ENCODE results near the gene PARD3B. TPM values are rescaled to one million over a fixed set of nuclear protein-coding genes. Genes with fewer than 3 reads are reported as not detected.
A peak's percentile ranks its signal among the peaks of the same experiment; 100 is the strongest.

Gene PARD3B
- total RNA-seq, 1 experiment from 2014 or later: 6.4 TPM

DNA sequence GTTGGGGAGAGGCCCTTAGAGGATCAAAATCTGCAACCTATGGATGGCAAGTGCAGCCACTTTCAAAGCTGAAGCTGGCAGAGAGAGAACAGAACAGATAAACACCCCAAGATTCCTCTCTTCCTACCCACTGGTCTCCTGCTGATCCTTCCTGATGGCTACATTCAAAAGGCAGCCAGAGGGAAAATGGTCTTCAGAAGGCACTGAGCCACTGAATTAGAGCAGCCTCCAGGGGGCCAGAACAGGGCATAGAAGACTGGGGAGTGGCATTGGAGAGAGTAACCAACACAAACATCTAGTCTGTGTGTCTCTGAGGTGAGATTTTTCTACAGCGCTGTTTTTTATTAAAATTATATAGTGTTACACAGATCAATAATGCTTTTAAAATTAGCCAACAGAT, 432.6 kb downstream of the PARD3B start:
- TF ChIP-seq, protein P1, sequence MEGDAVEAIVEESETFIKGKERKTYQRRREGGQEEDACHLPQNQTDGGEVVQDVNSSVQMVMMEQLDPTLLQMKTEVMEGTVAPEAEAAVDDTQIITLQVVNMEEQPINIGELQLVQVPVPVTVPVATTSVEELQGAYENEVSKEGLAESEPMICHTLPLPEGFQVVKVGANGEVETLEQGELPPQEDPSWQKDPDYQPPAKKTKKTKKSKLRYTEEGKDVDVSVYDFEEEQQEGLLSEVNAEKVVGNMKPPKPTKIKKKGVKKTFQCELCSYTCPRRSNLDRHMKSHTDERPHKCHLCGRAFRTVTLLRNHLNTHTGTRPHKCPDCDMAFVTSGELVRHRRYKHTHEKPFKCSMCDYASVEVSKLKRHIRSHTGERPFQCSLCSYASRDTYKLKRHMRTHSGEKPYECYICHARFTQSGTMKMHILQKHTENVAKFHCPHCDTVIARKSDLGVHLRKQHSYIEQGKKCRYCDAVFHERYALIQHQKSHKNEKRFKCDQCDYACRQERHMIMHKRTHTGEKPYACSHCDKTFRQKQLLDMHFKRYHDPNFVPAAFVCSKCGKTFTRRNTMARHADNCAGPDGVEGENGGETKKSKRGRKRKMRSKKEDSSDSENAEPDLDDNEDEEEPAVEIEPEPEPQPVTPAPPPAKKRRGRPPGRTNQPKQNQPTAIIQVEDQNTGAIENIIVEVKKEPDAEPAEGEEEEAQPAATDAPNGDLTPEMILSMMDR (conservative IDR thresholded peaks at IDR 0.05): peak; percentile 58
- no peaks in the 10 kb centered on the region for H3K9me3 Mint-ChIP-seq

More for the DNA sequence above, 432.6 kb downstream of the PARD3B start:
- H3T11ph ChIP-seq (ENCODE audit: low read length): no peak overlapping the region
- H3K4me2 ChIP-seq (ENCODE audit: insufficient read depth, insufficient read length, low read length): no peak overlapping the region
- no peak overlapping the region for H2BK12ac ChIP-seq (ENCODE audit: insufficient read length, low read depth, low read length)
- no peak overlapping the region for H2BK15ac ChIP-seq (ENCODE audit: low read depth, low read length)
- H4K5ac ChIP-seq (ENCODE audit: insufficient read length, low read depth, low read length): no peak overlapping the region
- H3K27me3 ChIP-seq (ENCODE audit: insufficient read depth, low read length): no peaks in the 10 kb centered on the region
- no peaks in the 10 kb centered on the region for H3K79me1 ChIP-seq (ENCODE audit: insufficient read depth, low read depth, low read length, poor library complexity, severe bottlenecking)
- H3K4me1 Mint-ChIP-seq: peaks cover 15 to 18% of the 10 kb centered on the region in 2 experiments
- 0 out of 7 replicates have a peak, but pooled peaks cover 0 to 3% (median 0%) of the 10 kb centered on the region in 3 experiments for H3K36me3 Mint-ChIP-seq (ENCODE audit: insufficient read depth in 1 of 3, low read depth in 3 of 3)
- H4K91ac ChIP-seq (ENCODE audit: insufficient read length, low read depth, low read length): no peak overlapping the region
- H4K20me1 ChIP-seq (ENCODE audit: control insufficient read depth, insufficient read depth, insufficient read length): no peaks in the 10 kb centered on the region
- no peak overlapping the region for H2AK5ac ChIP-seq (ENCODE audit: insufficient read length, low read length)
- H4K8ac ChIP-seq (replicated peaks; ENCODE audit: insufficient read length, low read depth, low read length): no peak overlapping the region
- H3K14ac ChIP-seq (ENCODE audit: insufficient read depth, low read length): no peak overlapping the region
- no peak overlapping the region for H2BK20ac ChIP-seq (ENCODE audit: low read depth, low read length, poor library complexity, severe bottlenecking)
- H2BK120ac ChIP-seq (ENCODE audit: low read depth, low read length, poor library complexity, severe bottlenecking): no peak overlapping the region
- no peaks in the 10 kb centered on the region for H3K79me2 ChIP-seq (ENCODE audit: insufficient read depth, low read length)
- no peaks in the 10 kb centered on the region for H3K27me3 Mint-ChIP-seq (ENCODE audit: low read depth)
- H3K56ac ChIP-seq (ENCODE audit: insufficient read length, low read depth, low read length): no peak overlapping the region
- H3K4me3 Mint-ChIP-seq: no peak overlapping the region
- 0 out of 7 replicates have a peak overlapping the region, but pooled peaks of 1 of the 3 experiments have one; percentile 63 for H3K27ac Mint-ChIP-seq
- H3K23ac ChIP-seq (ENCODE audit: insufficient read length, low read depth, low read length): no peak overlapping the region
- no peak overlapping the region for H3K9ac ChIP-seq (ENCODE audit: extremely low read depth, insufficient read length, low read length)
- H3K18ac ChIP-seq (ENCODE audit: insufficient read length, low read depth, low read length): no peak overlapping the region
- H3K9me3 ChIP-seq (ENCODE audit: control insufficient read depth, low read depth, low read length): no peaks in the 10 kb centered on the region
- DNase-seq: peak; percentile 71
- H2AFZ ChIP-seq (ENCODE audit: low read length): no peak overlapping the region
- no peak overlapping the region for H3K27ac ChIP-seq (ENCODE audit: insufficient read length, low read depth, low read length)
- no peaks in the 10 kb centered on the region for H3K23me2 ChIP-seq (ENCODE audit: insufficient read length, low read depth, low read length, poor library complexity, severe bottlenecking)
- WGBS (ENCODE audit: extremely low coverage, insufficient read length, low lambda C conversion rate): no CpG with 5 or more reads among the region's 1 CpG
- H3K4me1 ChIP-seq (ENCODE audit: insufficient read depth, low read length): no peaks in the 10 kb centered on the region; the same call in 1 of the 2 replicates
- H2BK5ac ChIP-seq (ENCODE audit: insufficient read length, low read length): no peak overlapping the region
- H3K4ac ChIP-seq (ENCODE audit: low read depth, low read length): no peak overlapping the region

Measured in H9 (cell line).